ENCODE results near the gene RARG.

RARG gene

GRCh38 chr12:53234271-53234914 is 2.4 kb upstream of the RARG start:
- TF ChIP-seq ZNF274 (IDR thresholded peaks at IDR 0.05; ENCODE audit: low read depth, low read length), result no peak
- no peak overlapping the region for H3K4me3 ChIP-seq (ENCODE audit: low read length)

- no peak for TF ChIP-seq ZNF274 (IDR thresholded peaks at IDR 0.05; ENCODE audit: low read depth, low read length)
- no peak overlapping the region for H3K4me3 ChIP-seq (ENCODE audit: low read length)
These were observed 1.7 kb upstream of the RARG start for GRCh38 chr12:53233671-53234121.

DNA sequence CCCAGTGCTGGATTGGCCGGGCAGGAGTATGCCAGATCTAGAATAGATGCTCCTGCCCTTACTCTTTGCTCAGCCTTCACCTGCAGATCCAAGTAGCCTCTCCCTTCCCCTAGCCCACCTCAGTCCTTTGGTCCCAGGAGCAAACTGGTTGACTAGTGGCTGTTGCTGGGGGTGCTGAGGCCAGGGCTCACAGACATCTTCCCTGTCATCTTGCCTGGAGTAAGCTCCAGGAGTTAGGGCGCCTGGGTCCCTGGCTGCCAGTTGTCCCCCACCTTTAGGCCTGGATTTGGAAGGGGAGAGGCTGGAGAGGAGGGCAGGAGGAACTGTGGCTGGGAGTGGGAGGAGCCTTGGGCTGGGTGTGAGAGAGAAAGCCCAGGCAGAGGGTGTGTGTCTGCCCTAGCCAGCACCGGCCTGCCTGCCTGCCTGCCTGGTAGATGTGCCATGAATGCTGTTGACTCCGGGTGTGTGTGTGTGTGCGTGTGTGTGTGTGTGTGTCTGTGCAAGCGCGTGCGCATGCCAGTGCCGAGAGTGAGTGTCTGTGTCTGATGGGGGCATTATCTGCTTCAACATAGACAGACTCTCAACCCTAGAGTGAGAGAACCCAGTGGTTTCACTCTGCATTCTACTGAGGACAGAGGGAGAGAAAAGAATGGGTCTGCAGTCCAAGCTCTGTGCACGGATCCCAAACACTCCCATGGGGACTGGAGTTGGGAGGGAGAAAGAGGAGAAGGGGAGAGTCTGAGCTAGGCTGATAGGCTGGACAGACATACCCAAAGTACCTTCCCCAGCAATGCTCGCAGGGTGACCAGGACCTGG is 845 bp upstream of the RARG start:
- no peak overlapping the region for H3K4me3 ChIP-seq (ENCODE audit: low read length)
- no peak for TF ChIP-seq ZNF274 (IDR thresholded peaks at IDR 0.05; ENCODE audit: low read depth, low read length)

DNA sequence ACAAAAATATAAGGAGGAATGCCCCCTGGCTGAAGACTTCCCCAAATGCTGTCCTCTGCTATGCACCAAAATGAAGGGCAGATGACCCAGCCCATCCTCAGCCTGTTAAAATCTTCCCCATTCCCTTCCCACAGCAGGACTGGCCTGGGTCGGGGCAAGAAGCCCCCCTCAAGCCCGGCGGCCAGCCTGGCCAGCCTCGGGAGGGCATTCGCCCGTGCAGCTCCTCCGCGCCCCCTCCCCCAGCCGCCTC is 413 bp downstream of the RARG start:
- peak overlapping the region; percentile 38; the same call in 1 of the 2 replicates for H3K4me3 ChIP-seq (ENCODE audit: low read length)
- TF ChIP-seq ZNF274 (IDR thresholded peaks at IDR 0.05; ENCODE audit: low read depth, low read length), result no peak

DNA sequence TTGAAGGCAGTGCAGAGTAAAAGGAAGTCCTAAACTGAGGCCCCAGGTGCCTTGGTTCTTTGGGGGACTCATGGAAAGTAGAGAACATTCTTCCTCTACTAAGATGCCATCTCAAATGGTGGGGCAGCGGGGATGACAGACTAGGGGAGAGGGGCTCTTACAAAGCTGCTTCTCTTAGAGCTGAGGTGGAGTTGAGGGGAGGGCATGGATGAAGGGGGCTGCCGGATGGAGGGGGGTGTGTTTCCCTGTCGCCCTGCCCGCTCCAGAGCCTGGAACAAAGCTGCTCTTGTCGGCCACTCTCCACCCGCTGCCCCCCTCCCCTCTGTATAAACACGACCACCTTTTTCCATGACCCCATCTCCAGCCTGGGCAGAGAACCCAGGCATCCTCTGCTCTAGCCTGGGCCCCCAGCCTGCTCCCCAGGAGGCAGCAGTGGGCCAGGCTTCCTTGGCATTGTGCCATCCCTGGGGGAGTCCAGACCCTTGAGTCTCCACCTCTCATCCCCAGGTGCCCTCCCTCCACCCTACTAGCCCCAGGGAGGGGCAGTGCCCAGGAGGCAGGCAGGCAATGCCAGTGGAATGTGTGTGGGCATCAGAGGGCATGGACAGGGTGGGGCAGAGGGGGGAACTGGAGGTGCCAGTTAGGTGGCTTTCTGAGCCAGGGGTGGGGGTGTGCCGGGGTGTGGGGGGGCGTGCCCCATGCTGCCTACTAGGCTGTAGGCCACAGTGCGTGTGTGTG is 1.7 kb downstream of the RARG start:
- TF ChIP-seq ZNF274 (IDR thresholded peaks at IDR 0.05; ENCODE audit: low read depth, low read length), result no peak
- H3K4me3 ChIP-seq (ENCODE audit: low read length), result no peak overlapping the region

- TF ChIP-seq ZNF274 (IDR thresholded peaks at IDR 0.05; ENCODE audit: low read depth, low read length), result no peak
- H3K4me3 ChIP-seq (ENCODE audit: low read length), result no peak overlapping the region
These were observed 2.6 kb downstream of the RARG start for GRCh38 chr12:53229454-53229853.

- no peak overlapping the region for H3K4me3 ChIP-seq (ENCODE audit: low read length)
- TF ChIP-seq ZNF274 (IDR thresholded peaks at IDR 0.05; ENCODE audit: low read depth, low read length), result no peak
These were observed 4.2 kb downstream of the RARG start for GRCh38 chr12:53227836-53228235.

DNA sequence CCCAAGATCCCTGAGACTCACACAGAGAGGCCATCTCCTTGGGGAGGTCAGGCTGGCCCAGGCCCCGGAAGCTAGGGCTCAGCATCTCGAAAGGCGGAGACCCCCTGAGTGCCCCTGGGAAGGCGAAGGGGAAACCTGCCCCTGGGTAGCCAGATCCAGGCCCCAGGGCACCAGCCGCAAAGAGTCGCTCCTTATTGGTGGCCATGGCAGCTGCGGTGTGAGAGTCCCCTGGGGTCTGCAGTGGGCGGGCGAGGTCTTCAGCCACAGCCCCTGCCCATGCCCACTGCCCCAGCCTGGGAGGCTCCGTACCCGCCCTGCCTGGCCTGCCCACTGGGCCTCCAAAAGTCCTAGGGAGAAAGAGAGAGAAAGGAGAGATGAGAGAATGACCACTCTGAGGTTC is 4.7 kb downstream of the RARG start:
- TF ChIP-seq ZNF274 (IDR thresholded peaks at IDR 0.05; ENCODE audit: low read depth, low read length), result no peak
- H3K4me3 ChIP-seq (ENCODE audit: low read length), result no peak overlapping the region

- TF ChIP-seq ZNF274 (IDR thresholded peaks at IDR 0.05; ENCODE audit: low read depth, low read length), result no peak
- no peak overlapping the region for H3K4me3 ChIP-seq (ENCODE audit: low read length)
These were observed 5.2 kb downstream of the RARG start for GRCh38 chr12:53226815-53227214.

GRCh38 chr12:53225635-53226424 is 6.2 kb downstream of the RARG start:
- no peak for TF ChIP-seq ZNF274 (IDR thresholded peaks at IDR 0.05; ENCODE audit: low read depth, low read length)
- no peak overlapping the region for H3K4me3 ChIP-seq (ENCODE audit: low read length)

GRCh38 chr12:53224897-53225634 is 6.9 kb downstream of the RARG start:
- no peak overlapping the region for H3K4me3 ChIP-seq (ENCODE audit: low read length)
- TF ChIP-seq ZNF274 (IDR thresholded peaks at IDR 0.05; ENCODE audit: low read depth, low read length), result no peak

DNA sequence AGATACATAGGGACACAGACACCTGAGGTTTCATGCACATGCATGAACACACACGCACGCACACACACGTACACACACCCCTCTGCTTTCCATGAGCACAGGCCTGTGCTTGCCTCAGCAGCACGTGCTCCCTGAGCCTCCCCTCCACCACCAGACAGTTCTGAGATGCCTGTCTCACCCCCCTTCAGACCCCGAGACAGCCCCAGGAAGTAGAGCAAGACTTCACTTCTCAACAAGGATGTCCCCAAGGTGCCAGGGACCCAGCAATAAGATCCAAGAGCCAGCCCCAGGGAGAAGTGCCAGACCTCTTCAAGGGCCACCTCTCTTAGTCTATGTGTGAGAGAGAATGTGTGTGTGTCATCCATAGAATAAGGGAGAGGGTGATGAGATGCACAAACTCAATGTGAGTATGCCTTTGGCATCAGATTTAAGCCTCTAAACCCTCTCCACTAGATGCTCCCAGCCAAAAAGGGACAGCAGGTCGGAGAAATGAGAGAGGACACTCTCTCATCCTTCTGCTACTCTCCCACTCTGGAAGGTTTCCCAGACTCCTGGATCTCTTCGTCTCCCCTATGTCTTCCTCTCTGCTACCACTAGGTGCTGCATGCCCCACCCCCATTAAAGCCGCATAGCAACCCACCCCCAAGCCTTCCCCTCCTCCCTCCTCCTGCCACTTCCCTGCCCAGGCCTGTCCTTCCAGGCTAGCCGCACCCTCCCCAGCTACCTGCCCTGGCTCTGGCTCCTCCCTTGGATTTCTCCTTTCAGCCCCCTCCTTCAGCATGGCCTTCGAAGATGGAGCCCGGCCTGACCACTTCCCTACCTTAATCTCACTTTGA is 7.7 kb downstream of the RARG start:
- H3K4me3 ChIP-seq (ENCODE audit: low read length), result no peak overlapping the region
- TF ChIP-seq ZNF274 (IDR thresholded peaks at IDR 0.05; ENCODE audit: low read depth, low read length), result no peak
